Activated naive CD4-positive, alpha-beta T cell treated with anti-CD3 and anti-CD28 coated beads for 36 hours (primary cell): ENCODE data around the gene BGLAP. TPM values are rescaled to one million over a fixed set of nuclear protein-coding genes. Genes with fewer than 3 reads are reported as not detected.

Experiments used
- CTCF ChIA-PET: fragments of 350-600 bp; sonication (Branson Sonifier 250); formaldehyde crosslinking; loops from one replicate; lab custom pipeline; 2021; ENCODE audit warnings: antibody characterized with exemption; lab: Charles Lee
- DNase-seq: peaks from one replicate; pipeline ENCODE4 v3.0.0-alpha.2; 2020
- H3K27ac Mint-ChIP-seq: one replicate; pipeline ENCODE4 v1.8.0; 2021; ENCODE audit warnings: mild to moderate bottlenecking, mixed read lengths
- H3K27me3 Mint-ChIP-seq: one replicate; pipeline ENCODE4 v1.8.0; 2021; ENCODE audit warnings: low read depth, mixed read lengths
- H3K36me3 Mint-ChIP-seq: one replicate; pipeline ENCODE4 v1.8.0; 2021; ENCODE audit warnings: low read depth, mixed read lengths
- H3K4me1 Mint-ChIP-seq: one replicate; pipeline ENCODE4 v1.8.0; 2021; ENCODE audit warnings: low read depth, mixed read lengths
- H3K4me3 Mint-ChIP-seq: one replicate; pipeline ENCODE4 v1.8.0; 2021; ENCODE audit warnings: mild to moderate bottlenecking, moderate library complexity, mixed read lengths
- H3K9me3 Mint-ChIP-seq: one replicate; pipeline ENCODE4 v1.8.0; 2021; ENCODE audit warnings: mixed read lengths
- intact Hi-C: fragments of 100-400 bp; cut with micrococcal nuclease; formaldehyde crosslinking; loops from one replicate; pipeline ENCODE4 v1.15.1; 2023
- total RNA-seq, 2 experiments: library from RNA; stranded (reverse); gene quantifications; one replicate each; pipeline ENCODE4 v1.2.3, GENCODE V29; 2021

Gene BGLAP
- total RNA-seq, 2 experiments from 2014 or later, result 3.4 to 4.0 TPM

- Mint-ChIP-seq H3K4me1 (peaks cover 27% of the 10 kb centered on the region), H3K9me3 (no peaks in the 10 kb centered on the region), H3K27ac (peak within 1 kb of the TSS; percentile 92), H3K4me3 (peak within 1 kb of the TSS; percentile 99), H3K36me3 (peaks cover 13% of the 10 kb centered on the region), H3K27me3 (no peaks in the 10 kb centered on the region)
- CTCF ChIA-PET, result interaction anchor here (0.6 to 2.0 kb wide), 11 partner anchors 22 to 198 kb away, joined by 3 to 5 read pairs (median 3); partner anchors contain the start of gene CCT3
- intact Hi-C loops, result loop anchor here (1.0 to 5.0 kb wide), 8 partner anchors 13 to 348 kb away; partner anchors contain the start of genes CCT3, GLMP, KHDC4 and LAMTOR2
- DNase-seq, result peak; percentile 99
Observed at GRCh38 chr1:156282479-156283222, 40.7 kb downstream of the BGLAP start, which contains the start of gene SMG5. SMG5 (minus strand) TSS chr1:156282825; CDS start chr1:156282680, 145 bp downstream.

GRCh38 chr1:156283521-156283920, 41.5 kb downstream of the BGLAP start:
- intact Hi-C loops, result loop anchor here (2.0 to 5.0 kb wide), 3 partner anchors 56 to 217 kb away; partner anchors contain the start of gene MEF2D
- Mint-ChIP-seq H3K4me3 (peak overlapping the region; percentile 99), H3K9me3 (no peaks in the 10 kb centered on the region), H3K27ac (peak overlapping the region; percentile 48), H3K36me3 (peaks cover 4% of the 10 kb centered on the region), H3K27me3 (no peaks in the 10 kb centered on the region), H3K4me1 (peaks cover 27% of the 10 kb centered on the region)
- DNase-seq, result no peak
- CTCF ChIA-PET, result interaction anchor here (0.6 to 2.0 kb wide), 13 partner anchors 12 to 227 kb away, joined by 3 to 5 read pairs (median 3); partner anchors contain the start of gene CCT3

GRCh38 chr1:156284112-156284511, 42.1 kb downstream of the BGLAP start, which contains the start of gene TMEM79:
TMEM79 (plus strand) TSS chr1:156284325; CDS start chr1:156285227, 902 bp downstream.
- Mint-ChIP-seq H3K27me3 (no peaks in the 10 kb centered on the region), H3K9me3 (no peaks in the 10 kb centered on the region), H3K27ac (peak within 1 kb of the TSS; percentile 92), H3K4me1 (peaks cover 27% of the 10 kb centered on the region), H3K36me3 (peaks cover 4% of the 10 kb centered on the region), H3K4me3 (peak within 1 kb of the TSS; percentile 99)
- CTCF ChIA-PET, result interaction anchor here (1.0 to 2.0 kb wide), 7 partner anchors 12 to 197 kb away, joined by 3 to 5 read pairs (median 3); no protein-coding TSS in a partner anchor
- DNase-seq, result no peak
- intact Hi-C loops, result loop anchor here (5.0 kb wide), 1 partner anchor 57 kb away; no protein-coding TSS in a partner anchor

GRCh38 chr1:156284757-156285156, 42.8 kb downstream of the BGLAP start:
- no peak overlapping the region for H3K27ac Mint-ChIP-seq
- H3K9me3 Mint-ChIP-seq, result no peaks in the 10 kb centered on the region
- no peaks in the 10 kb centered on the region for H3K27me3 Mint-ChIP-seq
- no peak overlapping the region for H3K4me3 Mint-ChIP-seq
- CTCF ChIA-PET, result interaction anchor here (1.0 kb wide), 2 partner anchors 22 to 193 kb away, joined by 3 read pairs; no protein-coding TSS in a partner anchor
- peaks cover 6% of the 10 kb centered on the region for H3K36me3 Mint-ChIP-seq
- peaks cover 27% of the 10 kb centered on the region for H3K4me1 Mint-ChIP-seq
- DNase-seq, result no peak
- intact Hi-C loops, result loop anchor here (5.0 kb wide), 1 partner anchor 57 kb away; no protein-coding TSS in a partner anchor

- Mint-ChIP-seq H3K4me3 (no peak overlapping the region), H3K4me1 (peaks cover 23% of the 10 kb centered on the region), H3K27me3 (no peaks in the 10 kb centered on the region), H3K27ac (no peak overlapping the region), H3K9me3 (no peaks in the 10 kb centered on the region), H3K36me3 (peaks cover 7% of the 10 kb centered on the region)
- intact Hi-C loops, result no loop called here
- CTCF ChIA-PET, result interaction anchor here (1.0 to 1.6 kb wide), 2 partner anchors 21 to 160 kb away, joined by 3 to 4 read pairs; no protein-coding TSS in a partner anchor
- no peak for DNase-seq
Observed at GRCh38 chr1:156285437-156285836, 43.5 kb downstream of the BGLAP start.

GRCh38 chr1:156286061-156286460, 44.1 kb downstream of the BGLAP start:
- intact Hi-C loops, result no loop called here
- H3K27me3 Mint-ChIP-seq, result no peaks in the 10 kb centered on the region
- peaks cover 17% of the 10 kb centered on the region for H3K4me1 Mint-ChIP-seq
- H3K27ac Mint-ChIP-seq, result no peak overlapping the region
- H3K9me3 Mint-ChIP-seq, result no peaks in the 10 kb centered on the region
- no peak overlapping the region for H3K4me3 Mint-ChIP-seq
- CTCF ChIA-PET, result interaction anchor here (1.6 kb wide), 1 partner anchor 159 kb away, joined by 4 read pairs; no protein-coding TSS in a partner anchor
- H3K36me3 Mint-ChIP-seq, result peaks cover 7% of the 10 kb centered on the region
- DNase-seq, result no peak

- Mint-ChIP-seq H3K36me3 (peaks cover 7% of the 10 kb centered on the region), H3K9me3 (no peaks in the 10 kb centered on the region), H3K4me1 (peaks cover 10% of the 10 kb centered on the region), H3K27ac (no peak overlapping the region), H3K27me3 (no peaks in the 10 kb centered on the region), H3K4me3 (no peak overlapping the region)
- no peak for DNase-seq
- CTCF ChIA-PET, result no interaction called here
- intact Hi-C loops, result no loop called here
Observed at GRCh38 chr1:156289857-156290256, 47.9 kb downstream of the BGLAP start.

GRCh38 chr1:156291226-156292061, 49.5 kb downstream of the BGLAP start:
- Mint-ChIP-seq H3K27me3 (no peaks in the 10 kb centered on the region), H3K4me1 (peaks cover 18% of the 10 kb centered on the region), H3K36me3 (peaks cover 5% of the 10 kb centered on the region), H3K4me3 (no peak overlapping the region), H3K27ac (no peak overlapping the region), H3K9me3 (no peaks in the 10 kb centered on the region)
- CTCF ChIA-PET, result no interaction called here
- no peak for DNase-seq
- intact Hi-C loops, result no loop called here

Other genes starting within 250 kb of the BGLAP start
- 100 to 1,000 TPM; 141 to 142 TPM for gene SSR2, start 221.2 kb upstream of the BGLAP start, total RNA-seq
- gene UBQLN4, start 188.4 kb upstream of the BGLAP start, total RNA-seq, result 10 to 100 TPM; 27.1 to 27.4 TPM
- gene LAMTOR2, start 187.4 kb upstream of the BGLAP start, total RNA-seq, result 10 to 100 TPM; 54.9 to 55.9 TPM
- 1 to 10 TPM; 1.3 TPM for gene RAB25, start 181.0 kb upstream of the BGLAP start, total RNA-seq
- under 1 TPM; 0.22 to 0.36 TPM for gene MEX3A, start 159.7 kb upstream of the BGLAP start, total RNA-seq
- gene LMNA, start 127.5 kb upstream of the BGLAP start, total RNA-seq, result 10 to 100 TPM; 62.1 to 62.6 TPM
- 10 to 100 TPM; 17.4 to 17.5 TPM for gene SEMA4A, start 88.6 kb upstream of the BGLAP start, total RNA-seq
- gene SLC25A44, start 48.1 kb upstream of the BGLAP start, total RNA-seq, result 10 to 100 TPM; 69.1 to 73.5 TPM
- gene PMF1, start 29.2 kb upstream of the BGLAP start, total RNA-seq, result 100 to 1,000 TPM; 135 TPM
- gene PAQR6, start 5.9 kb downstream of the BGLAP start, total RNA-seq, result 1 to 10 TPM; 3.7 to 4.2 TPM
- gene SMG5, start 40.6 kb downstream of the BGLAP start, total RNA-seq, result 10 to 100 TPM; 77.1 to 83.4 TPM
- gene TMEM79, start 42.1 kb downstream of the BGLAP start, total RNA-seq, result 1 to 10 TPM; 9.1 to 9.5 TPM
- gene GLMP, start 53.5 kb downstream of the BGLAP start, total RNA-seq, result 10 to 100 TPM in 1 of 2 experiments, 1 to 10 TPM in 1; 10.0 to 10.1 TPM
- gene VHLL, start 57.1 kb downstream of the BGLAP start, total RNA-seq, result not detected
- 100 to 1,000 TPM; 332 to 349 TPM for gene CCT3, start 96.1 kb downstream of the BGLAP start, total RNA-seq
- under 1 TPM in 1 of 2 experiments, not detected in 1; 0.57 TPM for gene TSACC, start 96.3 kb downstream of the BGLAP start, total RNA-seq
- not detected for gene RHBG, start 127.0 kb downstream of the BGLAP start, total RNA-seq